GM21576 (cell line): ENCODE results near the gene FAM180B.
A peak's percentile ranks its signal among the peaks of the same experiment; 100 is the strongest.
"Not testable (repeated sequence)": the region's sequence is repeated elsewhere in the genome, so short reads cannot be mapped to it uniquely, and the experiment has no call there.

Experiments used
- ATAC-seq: cut with Tn5 transposase; IDR thresholded peaks from one replicate; pipeline ENCODE4 v1.9.1; 2021; ENCODE audit warnings: mild to moderate bottlenecking, moderate library complexity; ENCODE audit not compliant: unreplicated experiment

FAM180B gene

DNA sequence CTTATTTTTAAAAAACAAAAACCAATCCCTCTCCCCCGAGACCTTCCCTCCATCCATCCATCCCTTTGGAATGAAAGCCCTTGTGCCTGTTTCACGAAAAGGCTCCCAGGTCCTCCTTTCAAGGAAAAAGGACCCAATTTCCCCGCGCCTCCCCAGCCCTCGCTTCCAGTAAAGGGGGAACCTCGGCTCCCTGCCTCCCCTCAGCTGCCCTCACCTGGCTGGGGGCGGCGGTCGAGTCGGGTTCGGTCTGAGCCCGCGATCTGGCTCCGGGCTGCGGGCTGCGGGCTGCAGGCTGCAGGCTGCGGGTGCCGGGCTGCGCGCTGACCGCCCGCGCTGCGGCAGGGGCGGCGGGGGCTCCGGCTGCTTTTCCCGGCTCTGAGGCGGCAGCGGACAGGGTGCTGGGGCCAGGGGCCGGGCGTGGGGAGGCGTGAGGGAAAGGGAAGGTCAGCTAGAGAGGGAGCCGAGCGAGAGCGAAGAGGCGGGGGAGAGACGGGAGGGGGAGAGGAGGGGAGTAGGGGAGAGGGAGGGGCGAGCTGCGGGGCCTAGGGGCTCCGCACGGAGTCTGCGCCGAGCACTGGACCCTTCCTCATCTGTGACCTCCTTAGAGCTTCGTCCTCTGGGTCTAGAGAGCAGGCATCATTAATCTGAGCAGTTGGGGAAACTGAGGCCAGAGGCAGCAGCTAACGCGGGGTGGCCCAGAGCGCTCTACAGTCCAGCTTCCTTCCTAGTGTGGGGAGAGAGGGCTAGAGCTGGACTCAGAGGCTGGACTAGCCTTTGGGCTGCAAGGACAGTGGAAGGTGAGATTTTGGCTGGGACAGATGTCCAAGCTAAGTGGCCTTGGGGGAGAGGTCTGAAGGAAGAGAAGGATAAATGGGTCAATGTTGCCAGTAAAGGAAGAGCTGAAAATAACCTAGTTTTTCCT lies 7.7 kb downstream of the FAM180B start, which contains the start of gene C1QTNF4:
Gene C1QTNF4, minus strand, starts transcription at position 478 of the 922 bp plus-strand sequence. CDS start 3,601 bp downstream, outside the sequence.
- no peak for ATAC-seq

DNA sequence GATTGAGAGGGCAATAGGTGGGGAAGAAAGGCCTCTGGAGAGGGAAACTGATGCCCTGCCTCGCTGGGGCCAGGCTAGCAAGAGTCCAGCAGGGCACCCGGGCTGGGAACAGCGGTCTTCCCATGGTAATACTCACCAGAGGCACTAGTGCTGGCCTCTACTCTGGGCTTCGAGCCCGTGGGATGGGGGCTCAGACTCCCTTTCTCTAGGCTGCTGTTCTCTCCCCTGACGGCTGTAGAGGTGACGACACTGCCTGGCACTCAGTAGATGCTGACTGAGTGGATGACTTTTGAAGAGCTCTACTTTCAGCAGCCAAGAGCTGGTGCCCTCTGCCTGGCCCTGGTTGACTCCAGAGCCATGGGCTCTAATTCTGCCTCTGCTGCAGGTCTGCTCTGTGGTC lies 8.6 kb downstream of the FAM180B start:
- ATAC-seq: no peak

DNA sequence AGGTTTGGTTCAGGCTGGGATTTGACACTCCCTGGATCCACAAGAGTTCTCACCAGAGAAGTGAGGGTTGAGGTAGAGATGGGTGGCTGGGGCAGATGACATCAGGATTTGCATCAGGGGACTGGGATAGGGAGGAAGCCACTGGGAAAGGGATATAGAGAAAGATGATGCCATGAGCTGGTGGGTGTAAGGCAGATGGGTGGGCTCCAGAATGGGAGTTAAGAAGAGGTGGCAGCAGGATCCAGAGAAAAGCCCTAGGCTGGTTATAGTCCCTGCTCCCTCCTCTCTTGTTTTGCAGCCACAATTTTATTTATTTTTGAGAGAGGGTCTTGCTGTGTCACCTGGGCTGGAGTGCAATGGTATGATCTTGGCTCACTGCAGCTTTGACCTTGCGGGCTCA lies 9.5 kb downstream of the FAM180B start:
- no peak for ATAC-seq

DNA sequence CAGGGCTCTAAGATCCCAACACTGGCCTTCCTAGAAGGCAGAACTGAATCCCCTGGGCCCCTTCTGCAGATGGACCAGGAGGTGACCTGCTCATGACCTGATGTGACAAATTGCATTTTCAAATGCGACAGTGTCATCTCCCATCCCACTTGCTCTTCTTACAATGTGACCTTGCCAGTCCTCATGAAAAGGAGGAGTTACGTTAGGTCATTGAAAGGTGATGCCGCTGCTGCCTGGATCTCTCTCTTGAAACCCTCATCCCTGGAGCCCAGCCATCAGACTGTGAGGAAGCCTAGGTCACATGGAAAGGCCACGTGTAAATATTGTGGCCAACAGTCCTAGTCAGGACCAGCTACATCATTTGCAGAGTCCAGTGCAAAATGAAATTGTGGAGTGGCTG lies 13.4 kb downstream of the FAM180B start:
- ATAC-seq: no peak

DNA sequence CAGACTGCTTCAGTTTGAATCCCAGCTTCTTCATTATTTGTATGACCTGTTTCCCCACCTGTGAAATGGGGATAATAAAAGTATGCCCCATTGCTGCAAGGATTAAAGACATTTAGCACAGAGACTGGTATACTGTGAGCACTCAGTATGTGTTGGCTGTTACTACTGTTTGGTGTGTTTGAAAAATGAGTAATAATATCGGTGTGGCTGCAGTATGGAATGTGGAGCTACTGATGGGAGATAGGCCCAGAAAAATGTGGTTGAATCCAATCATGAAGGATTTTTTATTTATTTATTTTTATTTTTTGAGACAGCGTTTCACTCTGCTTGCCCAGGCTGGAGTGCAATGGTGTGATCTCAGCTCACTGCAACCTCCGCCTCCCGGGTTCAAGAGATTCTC lies 16.8 kb downstream of the FAM180B start:
- no peak for ATAC-seq

DNA sequence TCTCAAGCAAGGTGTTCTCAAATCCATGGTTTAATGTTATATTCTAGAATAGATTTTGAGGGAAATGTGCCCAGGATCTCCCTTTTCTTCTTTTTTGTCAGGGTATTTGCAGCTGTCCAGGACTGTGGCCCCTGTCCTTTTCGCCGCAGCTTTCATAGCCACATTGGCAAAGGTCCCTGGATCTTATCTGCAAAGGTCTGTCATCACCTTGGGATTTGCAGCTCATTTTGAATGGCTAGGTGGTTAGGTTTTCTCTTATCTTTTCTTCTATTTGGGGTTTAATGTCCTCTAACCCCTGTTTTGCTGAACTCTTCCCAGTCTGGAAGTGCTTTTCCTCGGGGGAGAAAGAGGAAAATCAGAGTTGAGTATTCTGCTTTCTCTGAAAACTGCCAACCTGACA lies 19.4 kb downstream of the FAM180B start:
- no peak for ATAC-seq

DNA sequence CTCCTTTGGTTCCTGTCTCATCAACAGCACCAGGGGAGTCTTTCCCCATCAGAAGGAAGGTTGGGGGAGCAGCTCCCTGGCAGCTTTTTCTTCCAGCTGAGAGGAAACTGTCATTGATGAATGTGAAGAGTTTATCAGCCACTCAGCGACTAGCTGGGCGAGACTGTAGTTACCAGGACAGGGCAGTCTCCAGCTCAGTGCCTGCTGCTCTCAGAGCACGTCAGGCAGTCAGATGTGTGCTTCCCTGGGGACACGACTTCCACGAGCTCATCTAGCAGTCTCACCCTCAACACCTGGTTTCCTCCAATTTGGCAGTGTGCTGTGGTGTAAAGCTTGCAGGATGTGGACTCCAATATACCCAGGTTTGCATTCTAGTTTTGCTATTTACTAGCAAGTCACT lies 20.3 kb downstream of the FAM180B start:
- ATAC-seq: no peak

DNA sequence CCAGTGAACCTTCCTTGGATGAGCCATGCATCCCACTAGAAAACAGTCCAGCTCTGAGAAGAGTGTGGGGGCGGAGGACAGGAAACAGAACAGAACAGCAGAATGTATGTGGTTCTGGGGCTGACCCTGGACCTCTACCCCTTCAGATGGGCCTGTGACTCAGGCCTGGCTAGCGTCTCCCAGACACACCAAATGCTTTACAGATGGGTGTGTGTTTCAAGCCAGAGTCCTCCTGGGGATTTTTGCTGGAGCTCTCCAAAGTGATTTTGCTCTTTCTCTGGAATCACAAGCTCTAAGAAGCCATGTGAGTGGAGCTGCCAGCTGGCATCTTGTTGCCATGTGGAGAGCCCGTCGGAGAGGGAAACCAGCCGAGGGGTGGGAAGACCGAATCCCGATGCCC lies 20.9 kb downstream of the FAM180B start:
- ATAC-seq: no peak

DNA sequence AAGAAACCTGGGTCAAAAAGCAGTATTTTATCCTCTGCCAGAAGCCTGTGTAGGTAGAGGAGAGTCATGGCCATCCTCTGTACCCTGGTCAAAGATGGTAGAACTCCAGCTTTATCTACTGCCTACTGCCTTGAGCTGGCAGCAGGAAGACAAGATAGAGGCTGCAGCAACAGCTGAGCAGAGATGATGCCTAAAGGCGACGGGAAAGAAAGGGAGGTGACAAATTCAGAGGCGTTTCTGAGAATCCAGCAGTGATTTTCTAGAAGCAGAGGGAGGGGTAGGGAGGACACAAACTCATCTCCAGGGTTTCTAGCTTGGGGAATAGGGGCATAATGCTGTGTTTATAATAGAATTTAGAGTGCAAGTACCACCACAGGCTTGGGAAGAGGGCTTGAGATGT lies 23.2 kb downstream of the FAM180B start:
- ATAC-seq: no peak

DNA sequence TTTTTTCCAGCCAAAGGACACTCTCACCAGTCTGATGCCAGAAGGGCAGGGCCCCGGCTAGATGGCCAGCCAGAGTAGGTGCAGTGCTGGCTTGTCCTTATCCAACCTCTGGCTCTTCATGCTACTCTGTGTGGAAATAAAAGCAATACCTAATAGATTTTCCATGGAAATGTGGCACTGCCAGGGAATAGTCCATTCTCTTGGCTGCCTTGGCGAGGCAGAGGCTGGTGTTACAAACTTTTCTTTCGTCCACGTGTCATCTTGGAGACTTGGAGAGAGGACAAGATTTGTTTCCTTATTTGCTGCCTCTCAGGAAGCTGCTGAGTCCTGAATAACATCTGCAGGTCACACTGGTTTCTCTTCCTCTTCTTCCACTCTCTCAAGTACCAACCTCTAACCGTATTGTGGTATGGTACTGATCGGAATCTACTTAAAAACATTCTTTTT lies 24.9 kb downstream of the FAM180B start:
- peak; percentile 90 for ATAC-seq

DNA sequence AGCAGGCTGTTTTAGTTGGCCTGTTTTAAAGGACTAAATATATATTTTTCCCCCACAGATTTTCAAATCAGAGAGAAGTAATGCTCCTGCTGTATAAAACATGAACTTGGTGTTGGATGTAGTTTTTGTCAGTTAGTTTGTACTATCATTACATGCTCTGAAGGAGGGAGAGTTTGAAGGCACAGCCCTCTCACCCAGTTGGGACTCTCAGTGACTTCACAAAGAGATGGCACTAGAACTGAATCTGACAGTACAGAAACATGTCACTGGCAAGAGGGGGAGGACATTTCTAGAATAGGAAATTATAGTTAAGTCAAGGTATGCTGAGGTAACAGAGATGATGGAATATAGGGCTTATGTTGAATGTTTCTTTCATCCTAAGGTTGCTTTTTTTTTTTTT lies 28.8 kb downstream of the FAM180B start:
- no peak for ATAC-seq

DNA sequence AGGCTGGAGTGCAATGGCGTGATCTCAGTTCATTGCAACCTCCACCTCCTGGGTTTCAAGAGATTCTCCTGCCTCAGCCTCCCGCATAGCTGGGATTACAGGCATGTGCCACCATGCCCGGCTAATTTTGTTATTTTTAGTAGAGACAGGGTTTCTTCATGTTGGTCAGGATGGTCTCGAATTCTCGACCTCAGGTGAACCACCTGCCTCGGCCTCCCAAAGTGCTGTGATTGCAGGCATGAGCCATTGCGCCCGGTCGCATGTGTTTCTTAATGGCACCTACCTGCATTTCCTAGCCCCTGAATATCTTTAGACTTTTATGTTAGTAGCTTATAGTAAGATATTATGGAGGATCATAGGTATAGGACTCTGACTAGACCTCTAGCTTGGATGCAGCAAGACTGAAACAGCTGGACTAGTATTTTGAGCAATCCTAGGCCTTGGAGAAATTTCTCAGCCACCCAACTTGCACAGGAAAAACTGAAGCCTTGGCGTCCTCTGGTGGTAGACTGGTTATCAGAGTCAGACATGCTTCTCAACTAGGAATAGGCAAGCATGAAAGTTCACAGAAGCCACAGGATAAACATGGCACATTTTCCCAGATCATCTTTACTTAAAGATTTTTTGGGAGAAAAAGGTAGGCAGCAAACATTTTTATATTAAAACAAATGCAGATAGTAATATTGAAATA lies 30.4 kb downstream of the FAM180B start:
- ATAC-seq: no peak

DNA sequence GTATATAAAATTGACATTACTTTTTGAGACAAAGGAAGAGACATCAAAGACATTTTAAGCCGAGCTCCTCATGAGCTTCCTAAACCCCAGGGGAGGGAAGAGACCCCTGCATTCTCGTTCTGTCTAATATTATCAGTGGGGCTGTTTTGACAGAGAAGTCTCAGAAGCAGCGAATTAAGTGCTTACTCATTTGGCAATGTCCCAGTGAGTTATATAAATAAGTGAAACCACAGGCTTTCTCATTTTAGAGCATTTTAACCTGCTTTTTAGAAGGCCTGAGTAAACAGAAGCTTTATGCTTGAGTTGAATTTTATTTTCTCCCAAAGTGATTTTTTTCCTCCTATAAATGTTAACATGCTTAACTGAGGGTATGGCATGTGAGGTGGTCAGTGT lies 30.9 kb downstream of the FAM180B start:
- no peak for ATAC-seq

DNA sequence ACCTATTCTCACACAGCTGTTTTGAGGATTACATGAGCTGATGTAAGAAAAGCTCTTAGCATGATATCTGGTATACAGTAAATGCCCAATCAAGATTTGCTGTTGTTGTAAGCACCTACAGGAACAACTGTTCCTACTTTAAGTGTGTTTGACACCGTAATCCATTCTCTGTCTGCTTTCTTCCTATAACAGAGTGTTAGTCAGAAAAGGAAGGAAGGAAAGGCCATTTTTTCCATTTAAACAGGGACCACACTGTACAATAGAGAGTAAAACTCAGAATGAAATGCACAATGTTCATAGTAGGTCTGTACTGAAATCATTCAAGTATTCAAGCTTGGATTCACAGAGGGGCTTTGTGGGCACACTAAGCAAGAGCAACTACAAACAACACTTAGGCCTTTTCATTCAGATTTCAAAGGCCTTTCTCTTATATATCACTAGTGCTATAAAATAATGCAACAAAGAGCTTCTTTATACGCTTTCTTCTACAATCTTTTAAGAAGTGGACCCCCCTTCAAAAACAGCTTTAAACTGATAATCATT lies 34.4 kb downstream of the FAM180B start:
- ATAC-seq: no peak

DNA sequence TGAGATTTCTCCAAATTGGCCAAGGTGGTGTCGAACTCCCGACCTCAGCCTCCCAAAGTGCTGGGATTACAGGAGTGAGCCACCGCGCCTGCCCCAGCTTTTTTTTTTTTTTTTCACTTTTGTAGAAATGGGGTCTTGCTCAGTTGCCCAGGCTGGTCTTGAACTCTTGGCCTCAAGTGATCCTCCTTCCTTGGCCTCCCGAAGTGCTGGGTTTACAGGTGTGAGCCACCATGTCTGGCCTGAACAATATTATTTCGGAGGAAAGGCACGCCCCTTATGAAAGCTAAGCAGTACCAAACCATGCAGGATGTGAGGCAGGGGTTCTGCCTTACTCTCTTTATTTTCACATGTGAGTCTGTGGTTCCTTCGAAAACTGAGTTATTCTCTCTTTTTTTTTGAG lies 39.8 kb downstream of the FAM180B start:
- no peak for ATAC-seq

DNA sequence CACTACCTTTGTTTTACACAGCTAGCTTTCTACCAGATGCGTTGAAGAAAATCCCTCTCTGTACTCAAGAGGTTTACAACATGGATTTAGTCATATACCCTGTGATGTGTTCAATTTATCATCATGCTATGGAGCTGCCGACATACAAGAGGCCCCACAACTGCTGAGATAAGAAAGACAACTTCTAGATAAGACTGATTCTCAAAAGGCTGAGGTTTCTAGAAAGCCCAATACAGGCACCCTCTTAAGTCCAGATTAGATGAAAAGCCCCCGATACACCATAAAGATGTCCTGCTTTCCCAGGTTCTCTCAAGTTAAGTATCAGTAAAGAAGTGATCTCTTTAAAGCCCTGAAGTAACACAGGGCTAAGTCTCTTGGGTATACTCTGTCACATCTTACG lies 41.5 kb downstream of the FAM180B start:
- no peak for ATAC-seq

DNA sequence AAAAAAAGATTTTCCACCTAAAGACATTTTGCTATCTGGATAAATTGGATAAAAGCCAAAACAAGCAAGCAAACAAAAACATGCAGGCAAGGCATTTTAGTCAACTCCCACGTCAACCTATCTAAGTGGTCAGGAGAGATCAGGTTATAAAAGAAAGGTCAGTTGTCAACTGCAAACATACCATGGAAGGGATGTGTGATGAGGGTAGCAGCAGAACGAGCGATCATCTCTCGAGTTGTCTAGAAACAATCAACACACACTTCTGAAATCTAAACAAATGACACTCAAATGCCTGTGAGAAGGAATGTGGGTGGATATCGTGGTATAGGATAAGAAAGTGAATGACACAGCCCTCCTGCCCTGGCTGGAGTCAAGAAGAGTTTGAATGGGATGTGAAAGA lies 45.0 kb downstream of the FAM180B start:
- no peak for ATAC-seq

DNA sequence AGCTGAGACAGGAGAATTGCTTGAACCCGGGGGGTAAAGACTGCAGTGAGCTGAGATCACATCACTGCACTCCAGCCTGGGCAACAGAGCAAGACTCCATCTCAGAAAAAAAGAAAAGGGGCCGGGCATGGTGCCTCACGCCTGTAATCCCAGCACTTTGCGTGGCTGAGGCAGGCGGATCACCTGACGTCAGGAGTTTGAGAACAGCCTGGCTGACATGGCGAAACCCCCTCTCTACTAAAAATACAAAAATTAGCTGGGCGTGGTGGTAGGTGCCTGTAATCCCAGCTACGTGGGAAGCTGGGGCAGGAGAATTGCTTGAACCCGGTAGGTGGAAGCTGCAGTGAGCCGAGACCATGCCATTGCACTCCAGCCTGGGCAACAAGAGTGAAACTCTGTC lies 49.9 kb downstream of the FAM180B start:
- ATAC-seq: not testable (repeated sequence)
